ENCODE measurements around the gene SNTG2.

GRCh38 chr2:1166976-1167375 lies 216.3 kb downstream of the SNTG2 start:
- no peak for TF ChIP-seq EZH2 (IDR thresholded peaks at IDR 0.05)
- no peak for TF ChIP-seq POLR2AphosphoS5 (IDR thresholded peaks at IDR 0.05; ENCODE audit: borderline replicate concordance, low read depth, low read length)
- no peak for TF ChIP-seq FOXP2 (optimal IDR thresholded peaks at IDR 0.05; ENCODE audit: control extremely low read depth, extremely low read length, insufficient read depth)
